Hematopoietic multipotent progenitor cell treated with erythropoietin and hydrocortisone succinate and interleukin-3 and kit ligand, for 8 days (in vitro differentiated cells): ENCODE measurements around the gene CELA2B.
"Not testable (repeated sequence)": the region's sequence is repeated elsewhere in the genome, so short reads cannot be mapped to it uniquely, and the experiment has no call there.

ENCODE experiments used
- DNase-seq: peaks from one replicate; pipeline ENCODE4 v3.0.0-alpha.2; 2015

CELA2B gene

GRCh38 chr1:15469361-15469760 is 6.5 kb upstream of the CELA2B start:
- no peak for DNase-seq

GRCh38 chr1:15469821-15470448 is 6.0 kb upstream of the CELA2B start:
- DNase-seq, result not testable (repeated sequence)

GRCh38 chr1:15471067-15471466 is 4.8 kb upstream of the CELA2B start:
- not testable (repeated sequence) for DNase-seq

- DNase-seq, result not testable (repeated sequence)
Observed at GRCh38 chr1:15471723-15472122, 4.2 kb upstream of the CELA2B start.

GRCh38 chr1:15472587-15472986 is 3.3 kb upstream of the CELA2B start:
- DNase-seq, result no peak

GRCh38 chr1:15476927-15477326 is 1.0 kb downstream of the CELA2B start:
- DNase-seq, result no peak

- DNase-seq, result no peak
Observed at GRCh38 chr1:15477646-15478212, 1.8 kb downstream of the CELA2B start.

- DNase-seq, result no peak
Observed at GRCh38 chr1:15479654-15480347, 3.9 kb downstream of the CELA2B start.

- not testable (repeated sequence) for DNase-seq
Observed at GRCh38 chr1:15482455-15482854, 6.6 kb downstream of the CELA2B start.

GRCh38 chr1:15482983-15483543 is 7.2 kb downstream of the CELA2B start:
- DNase-seq, result not testable (repeated sequence)

- no peak for DNase-seq
Observed at GRCh38 chr1:15483971-15484370, 8.1 kb downstream of the CELA2B start.

- DNase-seq, result not testable (repeated sequence)
Observed at GRCh38 chr1:15484443-15484842, 8.5 kb downstream of the CELA2B start.

GRCh38 chr1:15485636-15486035 is 9.7 kb downstream of the CELA2B start:
- DNase-seq, result no peak

- DNase-seq, result not testable (repeated sequence)
Observed at GRCh38 chr1:15486844-15487610, 11.1 kb downstream of the CELA2B start.

- DNase-seq, result no peak
Observed at GRCh38 chr1:15488371-15488770, 12.5 kb downstream of the CELA2B start.

GRCh38 chr1:15489052-15489736 is 13.3 kb downstream of the CELA2B start:
- no peak for DNase-seq

GRCh38 chr1:15491010-15491409 is 15.1 kb downstream of the CELA2B start:
- DNase-seq, result not testable (repeated sequence)

- no peak for DNase-seq
Observed at GRCh38 chr1:15492596-15492995, 16.7 kb downstream of the CELA2B start.

GRCh38 chr1:15493869-15494390 is 18.0 kb downstream of the CELA2B start:
- DNase-seq, result no peak

- no peak for DNase-seq
Observed at GRCh38 chr1:15500184-15501178, 24.6 kb downstream of the CELA2B start.
